HG03432 (cell line): Measurements from ENCODE around the gene CTNNBL1.

ENCODE experiments used
- ATAC-seq: cut with Tn5 transposase; IDR thresholded peaks from one replicate; pipeline ENCODE4 v1.9.1; 2021; ENCODE audit warnings: mild to moderate bottlenecking, moderate library complexity; ENCODE audit not compliant: unreplicated experiment

Gene CTNNBL1

GRCh38 chr20:37895166-37895565 is 201.3 kb downstream of the CTNNBL1 start:
- ATAC-seq = no peak

GRCh38 chr20:37896932-37897548 is 203.2 kb downstream of the CTNNBL1 start:
- no peak for ATAC-seq

GRCh38 chr20:37898233-37899104 is 204.6 kb downstream of the CTNNBL1 start:
- ATAC-seq = no peak

GRCh38 chr20:37899105-37900045 is 205.5 kb downstream of the CTNNBL1 start:
- no peak for ATAC-seq

- no peak for ATAC-seq
Observed at GRCh38 chr20:37901240-37901639, 207.4 kb downstream of the CTNNBL1 start.

GRCh38 chr20:37901654-37902503 is 208.0 kb downstream of the CTNNBL1 start:
- no peak for ATAC-seq

- no peak for ATAC-seq
Observed at GRCh38 chr20:37902504-37903313, 208.9 kb downstream of the CTNNBL1 start, which contains the start of gene VSTM2L. VSTM2L (plus strand) TSS chr20:37903127; CDS start chr20:37903351, 224 bp downstream.

GRCh38 chr20:37903317-37904007 is 209.6 kb downstream of the CTNNBL1 start:
- ATAC-seq = no peak

GRCh38 chr20:37904008-37904642 is 210.3 kb downstream of the CTNNBL1 start:
- no peak for ATAC-seq

- no peak for ATAC-seq
Observed at GRCh38 chr20:37904845-37905373, 211.1 kb downstream of the CTNNBL1 start.

GRCh38 chr20:37905671-37906613 is 212.1 kb downstream of the CTNNBL1 start:
- no peak for ATAC-seq

- ATAC-seq = no peak
Observed at GRCh38 chr20:37907330-37907676, 213.5 kb downstream of the CTNNBL1 start.

- ATAC-seq = no peak
Observed at GRCh38 chr20:37907677-37908401, 214.0 kb downstream of the CTNNBL1 start.

- ATAC-seq = no peak
Observed at GRCh38 chr20:37911261-37911660, 217.4 kb downstream of the CTNNBL1 start.

GRCh38 chr20:37911838-37912281 is 218.0 kb downstream of the CTNNBL1 start:
- ATAC-seq = no peak

GRCh38 chr20:37912874-37913273 is 219.0 kb downstream of the CTNNBL1 start:
- no peak for ATAC-seq
